NB4 (cell line): ENCODE measurements around the gene ATRN.

ENCODE experiments used
- DNase-seq: peaks from one replicate; pipeline ENCODE4 v3.0.0; 2010; ENCODE audit warnings: low read depth
- H3K4me3 ChIP-seq: one replicate; pipeline ENCODE4 v1.5.1; 2011; ENCODE audit warnings: mild to moderate bottlenecking, low read depth, low read length, moderate library complexity
- CTCF ChIP-seq: IDR thresholded peaks from one replicate; pipeline ENCODE4 v1.5.1; 2012; ENCODE audit warnings: low read depth, low read length
- MYC ChIP-seq: IDR thresholded peaks from 2 replicates; pipeline ENCODE4 v1.6.1; 2011; ENCODE audit warnings: low read depth, low read length
- POLR2A ChIP-seq: IDR thresholded peaks from 2 replicates; pipeline ENCODE4 v1.6.1; 2011; ENCODE audit warnings: mild to moderate bottlenecking; ENCODE audit not compliant: insufficient read length; ENCODE audit errors: extremely low read depth
- TF ChIP-seq, protein P1 (sequence below): IDR thresholded peaks from 2 replicates; pipeline ENCODE4 v1.6.1; 2011; ENCODE audit warnings: low read depth, low read length

ATRN gene

DNA sequence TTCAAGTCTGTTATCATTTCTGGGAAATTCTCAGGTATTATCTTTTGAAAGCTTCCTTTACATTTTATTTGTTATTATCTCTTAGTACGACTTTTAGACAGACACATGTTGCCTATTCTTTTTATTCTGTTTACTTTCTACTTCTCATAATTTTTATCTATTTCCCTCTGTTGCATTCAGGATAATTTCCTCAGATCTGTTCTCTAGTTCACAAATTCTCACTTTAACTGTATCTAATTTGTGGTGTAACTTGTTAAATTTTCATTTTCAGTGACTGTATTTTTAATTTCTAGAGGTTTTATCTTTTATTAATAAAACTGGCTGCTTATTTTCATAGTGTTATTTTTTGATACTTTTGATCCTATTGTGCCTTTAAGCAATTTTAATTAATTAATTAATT, 16.0 kb downstream of the ATRN start:
- H3K4me3 ChIP-seq = no peak overlapping the region
- DNase-seq = no peak
- TF ChIP-seq MYC (no peak), CTCF (no peak), POLR2A (no peak)
- TF ChIP-seq, protein P1, sequence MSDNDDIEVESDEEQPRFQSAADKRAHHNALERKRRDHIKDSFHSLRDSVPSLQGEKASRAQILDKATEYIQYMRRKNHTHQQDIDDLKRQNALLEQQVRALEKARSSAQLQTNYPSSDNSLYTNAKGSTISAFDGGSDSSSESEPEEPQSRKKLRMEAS = no peak

DNA sequence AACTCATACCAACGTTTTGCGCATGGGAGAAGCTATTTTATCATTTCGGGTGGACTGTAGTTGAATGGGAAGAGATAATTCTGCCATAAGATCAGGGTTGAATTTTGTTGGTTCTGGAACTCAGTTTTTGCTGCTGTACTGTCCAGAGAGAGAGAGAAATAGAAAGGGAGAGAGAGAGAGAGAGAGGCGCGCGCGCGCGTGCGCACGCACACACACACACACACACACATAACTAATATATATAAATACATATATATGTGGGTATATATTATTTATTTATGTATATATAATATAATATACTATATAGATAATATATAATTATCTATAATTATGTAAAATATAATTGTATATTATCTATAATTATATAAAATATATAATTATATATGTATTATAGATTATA, 21.9 kb downstream of the ATRN start:
- DNase-seq = no peak
- H3K4me3 ChIP-seq = no peak overlapping the region
- TF ChIP-seq POLR2A = no peak

DNA sequence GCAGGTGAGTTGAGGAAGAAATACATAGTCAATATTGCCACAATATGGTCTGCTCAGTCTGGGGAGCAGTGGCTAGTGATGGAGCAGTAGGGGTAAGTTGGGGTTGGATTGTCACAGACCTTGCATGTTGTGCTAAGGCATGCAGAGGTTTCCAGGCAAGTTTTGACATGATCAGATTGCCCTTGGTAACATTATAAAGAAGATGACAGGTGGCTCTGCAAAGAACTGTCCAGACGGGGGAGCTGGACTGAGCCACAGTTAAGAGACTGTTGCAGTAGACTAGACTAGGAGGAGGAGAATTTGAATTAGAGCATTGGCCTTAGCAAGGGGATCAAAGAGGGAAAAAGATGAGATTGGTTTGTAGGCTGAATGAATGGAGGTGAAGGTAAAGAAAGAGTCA, 23.4 kb downstream of the ATRN start:
- no peak for TF ChIP-seq POLR2A
- TF ChIP-seq CTCF = no peak
- no peak for TF ChIP-seq MYC
- TF ChIP-seq, protein P1 = no peak
- no peak overlapping the region for H3K4me3 ChIP-seq
- DNase-seq = no peak

DNA sequence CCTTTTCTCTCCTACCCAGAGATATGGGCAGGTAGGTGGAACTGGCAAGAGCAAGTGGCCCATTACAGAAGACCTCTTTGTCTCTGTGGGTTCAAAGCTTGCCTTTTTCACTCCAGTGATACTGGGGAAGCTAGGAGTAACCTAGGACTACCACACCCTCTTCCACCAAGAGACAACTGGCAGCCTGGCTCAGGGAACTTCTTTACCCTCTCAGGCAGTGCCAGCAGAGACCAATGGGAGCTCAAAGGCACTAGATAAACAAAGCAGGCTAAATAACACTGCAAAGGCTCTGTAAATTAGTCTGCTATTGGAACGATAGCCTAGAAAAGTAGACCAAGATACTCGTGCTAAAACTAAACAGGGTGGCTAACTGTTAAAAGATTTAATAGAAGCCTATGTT, 32.1 kb downstream of the ATRN start:
- no peak for TF ChIP-seq POLR2A
- TF ChIP-seq MYC = no peak
- no peak for TF ChIP-seq CTCF
- TF ChIP-seq, protein P1 = no peak

DNA sequence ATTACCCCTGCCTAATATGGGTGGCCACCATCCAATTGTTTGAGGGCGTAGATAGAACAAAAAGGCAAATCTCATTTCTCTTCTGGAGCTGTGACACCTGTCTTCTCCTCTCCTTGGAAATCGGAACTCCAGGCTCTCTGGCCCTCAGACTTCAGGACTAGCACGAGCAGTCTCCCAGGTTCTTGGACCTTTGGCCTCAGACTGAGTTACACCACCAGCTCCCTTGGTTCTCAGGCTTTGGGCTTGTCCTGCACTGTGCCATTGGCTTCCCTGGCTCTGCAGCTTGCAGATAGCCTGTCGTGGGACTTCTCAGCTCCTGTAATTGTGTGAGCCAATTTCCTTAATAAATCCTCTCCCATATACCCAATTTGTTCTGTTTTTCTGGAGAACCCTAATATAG, 34.3 kb downstream of the ATRN start:
- no peak for DNase-seq
- H3K4me3 ChIP-seq = no peak overlapping the region
- TF ChIP-seq, protein P1 = no peak
- TF ChIP-seq MYC (no peak), POLR2A (no peak), CTCF (no peak)

More for the DNA sequence above, 32.1 kb downstream of the ATRN start:
- DNase-seq = no peak
- H3K4me3 ChIP-seq = no peak overlapping the region

DNA sequence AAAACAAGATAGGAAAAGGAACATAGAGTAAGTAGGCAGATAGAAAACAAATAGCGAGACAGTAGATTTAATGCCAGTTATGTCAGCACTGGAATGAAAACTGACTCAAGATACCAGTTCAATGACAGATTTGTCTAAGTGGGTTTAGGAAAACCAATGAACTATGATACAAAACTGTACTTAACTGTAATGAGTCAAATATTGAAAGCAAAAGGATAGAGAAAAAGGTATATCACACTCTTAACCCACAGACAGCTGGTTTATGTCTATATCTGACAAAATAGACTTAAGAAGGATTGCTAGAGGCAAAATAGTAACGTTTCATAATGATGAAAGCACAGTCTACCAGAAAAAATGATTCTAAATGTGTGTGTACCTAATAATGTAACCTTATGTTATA, 38.2 kb downstream of the ATRN start:
- H3K4me3 ChIP-seq = no peak overlapping the region
- no peak for TF ChIP-seq POLR2A
- no peak for TF ChIP-seq MYC
- TF ChIP-seq, protein P1 = no peak
- no peak for TF ChIP-seq CTCF
- DNase-seq = no peak
